GM12864 (cell line): ENCODE data around the gene LMNB1.

Experiments
- DNase-seq: peaks from one replicate; pipeline ENCODE4 v3.0.0-alpha.2; 2011; ENCODE audit warnings: low read depth
- H3K4me3 ChIP-seq: 2 replicates; pipeline ENCODE4 v1.5.1; 2011; ENCODE audit warnings: mild to moderate bottlenecking, low read depth, low read length, control low read depth
- TF ChIP-seq, protein P1 (sequence below): IDR thresholded peaks from 2 replicates; pipeline ENCODE4 v1.5.1; 2011; ENCODE audit warnings: low read depth, mild to moderate bottlenecking, moderate library complexity, low read length, control low read depth, inconsistent platforms; ENCODE audit errors: missing control alignments

LMNB1 gene

DNA sequence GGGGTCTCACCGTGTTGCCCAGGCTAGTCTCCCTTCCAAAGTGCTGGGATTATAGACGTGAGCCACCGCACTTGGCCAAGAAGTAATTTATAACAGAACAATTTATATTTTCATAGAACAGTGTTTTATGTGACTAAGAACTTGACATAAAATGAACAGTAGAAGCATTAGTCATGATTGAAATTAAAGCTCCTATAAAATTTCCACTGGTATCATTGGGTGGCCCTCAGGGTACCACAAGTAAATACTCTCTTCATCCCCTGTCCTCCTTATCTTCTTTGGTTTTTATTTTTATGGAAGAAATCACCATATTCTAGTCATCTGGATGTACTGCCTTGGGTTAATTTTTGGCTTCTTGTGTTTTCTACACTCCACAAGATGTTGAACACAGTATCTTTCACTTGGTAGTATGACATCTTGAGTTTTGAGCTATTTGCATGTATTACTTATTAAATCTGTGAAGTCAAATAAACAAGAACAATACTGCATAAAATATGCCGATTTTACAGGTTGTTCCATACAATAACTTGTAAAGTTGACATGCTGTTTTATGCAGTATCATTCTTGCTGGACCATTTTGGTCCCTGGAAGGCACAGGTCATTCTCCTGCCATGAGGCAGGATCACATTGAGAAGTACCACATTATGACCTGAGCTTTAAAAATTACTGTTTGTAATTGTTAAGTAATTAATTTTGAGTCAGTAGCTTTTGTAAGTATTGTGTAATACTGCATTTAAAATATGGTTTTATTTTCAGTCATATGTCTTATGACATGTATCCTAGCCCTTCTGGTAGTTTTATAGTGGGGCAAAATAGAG, 24.4 kb downstream of the LMNB1 start:
- DNase-seq = no peak
- no peak overlapping the region for H3K4me3 ChIP-seq
- TF ChIP-seq, protein P1, sequence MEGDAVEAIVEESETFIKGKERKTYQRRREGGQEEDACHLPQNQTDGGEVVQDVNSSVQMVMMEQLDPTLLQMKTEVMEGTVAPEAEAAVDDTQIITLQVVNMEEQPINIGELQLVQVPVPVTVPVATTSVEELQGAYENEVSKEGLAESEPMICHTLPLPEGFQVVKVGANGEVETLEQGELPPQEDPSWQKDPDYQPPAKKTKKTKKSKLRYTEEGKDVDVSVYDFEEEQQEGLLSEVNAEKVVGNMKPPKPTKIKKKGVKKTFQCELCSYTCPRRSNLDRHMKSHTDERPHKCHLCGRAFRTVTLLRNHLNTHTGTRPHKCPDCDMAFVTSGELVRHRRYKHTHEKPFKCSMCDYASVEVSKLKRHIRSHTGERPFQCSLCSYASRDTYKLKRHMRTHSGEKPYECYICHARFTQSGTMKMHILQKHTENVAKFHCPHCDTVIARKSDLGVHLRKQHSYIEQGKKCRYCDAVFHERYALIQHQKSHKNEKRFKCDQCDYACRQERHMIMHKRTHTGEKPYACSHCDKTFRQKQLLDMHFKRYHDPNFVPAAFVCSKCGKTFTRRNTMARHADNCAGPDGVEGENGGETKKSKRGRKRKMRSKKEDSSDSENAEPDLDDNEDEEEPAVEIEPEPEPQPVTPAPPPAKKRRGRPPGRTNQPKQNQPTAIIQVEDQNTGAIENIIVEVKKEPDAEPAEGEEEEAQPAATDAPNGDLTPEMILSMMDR = no peak

DNA sequence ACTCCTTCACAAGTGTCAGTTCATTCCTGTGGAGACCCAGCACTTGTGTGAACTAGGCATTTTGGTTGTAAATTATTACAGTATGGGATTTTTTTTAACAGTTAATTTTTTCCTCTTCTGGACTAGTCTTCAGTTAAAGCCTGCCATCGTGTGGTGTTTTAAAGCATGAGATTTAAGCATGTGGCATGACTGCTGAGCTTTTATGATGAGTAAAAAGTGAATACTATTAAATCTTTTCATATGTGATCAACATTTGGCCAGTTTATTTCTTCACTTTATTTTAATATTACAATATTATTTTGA, 25.0 kb downstream of the LMNB1 start:
- DNase-seq = no peak
- TF ChIP-seq, protein P1 = peak; percentile 24
- no peak overlapping the region for H3K4me3 ChIP-seq

DNA sequence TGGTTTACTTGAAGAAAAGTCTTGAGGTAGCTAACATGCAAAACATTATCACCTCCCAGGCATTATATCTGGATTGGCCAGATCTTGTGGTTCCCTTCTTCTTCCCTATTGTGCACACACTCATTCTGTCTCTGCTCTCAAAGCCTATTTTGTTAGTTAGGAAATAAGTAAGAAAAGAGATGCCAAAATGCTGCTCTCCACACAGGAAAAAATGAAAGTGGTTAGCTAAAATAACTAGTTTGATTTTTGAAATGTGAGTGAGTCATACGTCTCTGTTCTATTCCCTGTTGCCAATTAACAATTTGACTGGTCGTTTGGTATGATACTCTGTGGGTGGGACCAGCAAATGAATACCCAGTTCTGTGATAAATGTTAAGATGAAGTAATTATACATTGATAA, 28.1 kb downstream of the LMNB1 start:
- no peak overlapping the region for H3K4me3 ChIP-seq
- TF ChIP-seq, protein P1 = no peak
- DNase-seq = no peak

DNA sequence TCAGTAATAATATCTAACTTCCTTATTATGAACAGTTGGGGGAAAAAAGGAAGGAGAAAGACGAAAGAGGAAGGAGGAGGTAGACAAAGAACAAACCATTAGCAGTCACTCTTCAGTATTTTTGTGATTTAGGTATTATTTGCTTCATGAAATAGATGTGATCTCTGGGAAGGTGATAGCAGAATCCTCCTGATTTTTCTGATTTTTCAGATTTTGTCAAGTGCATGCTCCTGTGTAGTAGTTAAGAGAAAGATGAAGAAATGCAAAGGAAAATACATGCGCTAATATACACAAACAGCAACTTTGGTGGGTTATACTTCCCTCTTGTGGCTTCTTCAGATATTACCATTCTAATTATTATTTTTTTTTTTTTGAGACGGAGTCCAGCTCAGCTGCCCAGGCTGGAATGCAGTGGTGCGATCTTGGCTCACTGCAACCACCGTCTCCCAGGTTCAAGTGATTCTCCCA, 31.6 kb downstream of the LMNB1 start:
- no peak overlapping the region for H3K4me3 ChIP-seq
- no peak for DNase-seq
- TF ChIP-seq, protein P1 = peak; percentile 50

DNA sequence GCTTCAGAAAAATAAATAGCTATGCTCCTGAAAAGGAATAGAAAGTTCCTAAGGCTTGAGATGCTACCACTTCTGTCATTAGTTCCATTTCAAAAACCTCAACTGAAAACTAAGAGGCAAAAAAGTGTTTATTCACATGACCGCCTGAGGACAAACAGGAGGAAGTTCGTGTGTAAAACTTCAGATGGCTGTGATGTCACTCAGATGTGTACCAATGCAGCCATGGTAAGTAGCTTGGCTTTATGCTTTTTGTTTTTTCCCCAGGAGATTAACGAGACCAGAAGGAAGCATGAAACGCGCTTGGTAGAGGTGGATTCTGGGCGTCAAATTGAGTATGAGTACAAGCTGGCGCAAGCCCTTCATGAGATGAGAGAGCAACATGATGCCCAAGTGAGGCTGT, 33.0 kb downstream of the LMNB1 start:
- no peak for DNase-seq
- TF ChIP-seq, protein P1 = no peak
- no peak overlapping the region for H3K4me3 ChIP-seq

DNA sequence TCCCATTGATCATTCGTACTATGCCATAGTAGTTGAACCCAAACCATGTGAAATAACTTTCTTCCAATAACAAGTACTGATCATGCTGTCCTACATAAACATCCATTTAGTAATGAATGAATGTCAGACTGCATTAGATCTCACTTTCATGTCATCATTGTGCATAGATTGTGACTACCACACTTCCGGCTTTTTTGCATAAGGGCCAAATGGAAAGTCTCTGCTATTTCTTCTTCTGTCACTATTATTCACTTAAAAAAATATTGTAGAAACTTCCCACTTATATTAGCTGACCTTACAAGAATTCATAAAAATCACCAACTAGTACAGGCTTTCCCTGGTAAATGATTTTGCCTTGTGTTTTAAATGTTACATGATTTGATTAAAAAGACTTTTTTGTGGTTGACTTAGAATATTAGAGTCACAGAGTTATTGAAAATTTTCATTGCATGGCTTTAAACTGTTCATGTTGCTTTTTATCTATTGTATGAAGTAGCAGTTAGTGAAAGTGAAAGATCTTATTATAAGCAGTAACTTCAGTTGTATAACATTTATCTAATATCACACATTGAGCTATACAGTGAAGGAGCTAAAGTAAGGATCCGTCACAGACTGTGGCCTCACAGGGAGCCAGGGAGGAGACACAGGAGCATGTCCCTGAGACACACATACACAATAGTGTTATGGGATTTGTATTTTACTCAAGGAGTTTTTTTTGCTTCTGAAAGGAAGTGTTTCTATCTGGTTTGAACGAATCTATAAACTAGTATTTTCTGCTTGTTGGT, 33.9 kb downstream of the LMNB1 start:
- no peak overlapping the region for H3K4me3 ChIP-seq
- TF ChIP-seq, protein P1 = no peak
- no peak for DNase-seq
